Left hindlimb (tissue), 1 donor: ENCODE results near the gene CDKN2AIPNL.
"Not testable (repeated sequence)": the region's sequence is repeated elsewhere in the genome, so short reads cannot be mapped to it uniquely, and the experiment has no call there.

ENCODE experiments used
- DNase-seq: peaks from one replicate; pipeline ENCODE4 v3.0.0-alpha.2; 2018

CDKN2AIPNL gene

DNA sequence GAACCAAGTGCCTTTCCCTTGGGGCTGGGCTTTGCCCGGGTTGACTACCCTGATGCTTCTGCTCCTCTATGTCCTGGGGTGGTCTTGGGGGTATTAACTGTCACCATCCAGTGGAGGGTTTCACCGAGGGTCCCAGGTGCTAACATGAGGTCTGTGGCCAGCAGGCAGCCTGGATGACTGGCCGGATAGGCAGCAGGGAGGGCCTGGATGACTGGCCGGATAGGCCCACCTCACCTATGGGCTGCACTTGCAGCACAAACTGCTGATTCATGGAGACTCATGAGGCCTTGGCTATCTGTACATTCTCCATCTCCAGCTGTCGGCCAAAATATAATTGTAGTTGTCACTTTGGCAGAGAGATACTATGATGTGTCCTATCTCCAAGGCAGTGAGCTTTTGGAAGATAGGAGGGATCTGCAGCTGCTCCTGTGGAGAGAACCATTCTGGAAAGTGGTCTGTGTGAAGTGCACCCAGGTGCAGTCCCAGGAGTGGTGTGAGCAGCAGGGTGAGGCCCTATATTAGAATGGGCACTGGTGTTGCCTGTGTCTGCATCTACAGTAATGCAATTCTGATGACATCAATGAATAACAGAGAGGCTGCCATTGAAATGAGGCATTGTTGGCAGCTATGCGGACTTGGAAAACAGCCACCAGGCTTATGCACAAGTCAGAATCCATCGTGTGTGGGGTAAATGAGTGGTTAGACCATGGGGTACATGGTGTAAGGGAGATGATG lies 26.3 kb upstream of the CDKN2AIPNL start:
- no peak for DNase-seq

DNA sequence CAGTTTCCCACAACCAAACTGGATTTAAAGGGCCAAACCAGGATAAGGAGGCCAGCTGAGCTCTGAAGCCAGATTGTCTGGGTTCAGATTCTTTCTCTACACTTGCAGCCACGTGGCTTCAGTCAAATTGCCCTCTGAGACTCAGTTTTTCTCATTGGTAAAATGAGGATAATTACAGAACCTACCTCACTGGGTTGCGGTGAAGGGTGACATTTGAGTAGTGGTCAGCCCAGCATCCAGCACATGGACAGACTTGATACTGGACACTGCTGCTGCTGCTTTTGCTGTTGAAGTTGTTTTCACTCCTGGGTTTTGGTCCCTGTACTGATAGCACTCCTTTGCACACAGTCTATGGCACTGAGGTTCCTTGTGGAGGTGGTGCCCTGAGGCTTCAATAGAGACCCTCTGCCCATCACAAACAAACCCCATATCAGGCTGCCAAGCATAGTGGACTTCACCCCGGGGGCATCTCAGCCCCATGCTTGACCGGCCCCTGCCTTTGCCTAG lies 25.7 kb upstream of the CDKN2AIPNL start:
- no peak for DNase-seq

DNA sequence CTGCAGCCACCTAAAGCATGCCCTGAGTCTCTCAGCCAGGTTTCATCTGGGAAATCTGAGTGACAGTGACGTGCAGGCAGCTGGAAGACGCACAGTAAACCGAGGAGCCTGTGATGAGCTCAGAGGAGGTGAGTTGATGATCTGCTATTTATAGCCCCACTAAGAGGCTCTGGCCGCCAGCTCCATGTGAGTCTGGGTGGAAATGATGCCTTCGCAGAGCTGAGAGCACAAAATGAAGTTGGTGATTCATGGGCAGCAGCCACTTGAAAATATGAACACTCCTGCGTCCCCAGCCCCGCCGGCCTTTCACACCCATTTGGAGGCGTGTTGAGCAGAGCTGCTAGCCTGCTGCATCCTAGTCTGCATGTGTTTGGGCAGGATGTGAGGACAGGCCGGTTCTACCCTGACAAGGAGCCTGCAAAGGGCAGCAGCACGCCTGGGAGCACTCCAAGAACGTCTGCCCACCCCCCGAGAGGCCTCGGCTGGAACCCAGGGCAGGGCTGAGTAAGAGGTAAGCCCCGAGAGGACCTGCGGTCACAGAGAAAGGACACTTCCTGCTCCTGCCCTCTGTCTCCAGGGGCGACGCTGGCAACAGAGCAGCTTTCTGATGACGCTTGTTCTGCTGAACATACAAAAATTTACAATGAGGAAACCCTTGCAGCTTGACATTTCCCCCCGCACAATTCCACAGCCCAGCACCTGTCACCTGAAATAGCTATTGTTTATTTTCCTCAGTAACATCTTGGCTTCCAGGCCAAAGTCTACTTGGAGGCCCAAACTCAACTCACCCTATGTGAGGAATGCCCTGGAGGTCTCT lies 25.1 kb upstream of the CDKN2AIPNL start:
- DNase-seq, result peak; percentile 70

DNA sequence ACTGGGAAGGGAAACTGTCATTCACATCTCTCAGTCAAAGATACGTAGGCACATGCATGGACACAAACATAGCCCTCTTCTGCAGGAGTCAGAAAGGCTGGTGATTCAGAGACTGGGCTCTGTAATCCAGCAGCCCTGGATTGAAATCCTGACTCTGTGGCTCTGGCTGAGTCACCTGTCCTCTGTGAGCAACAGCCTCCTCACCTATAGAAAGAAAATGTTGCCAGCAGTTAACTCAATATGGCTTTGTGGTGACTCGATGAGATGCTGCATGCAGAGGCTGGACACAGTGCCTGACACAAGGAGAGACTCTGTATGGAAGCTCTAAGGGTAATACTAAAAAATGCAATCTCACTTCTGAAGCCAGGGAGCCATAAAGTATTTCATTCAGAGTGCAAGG lies 23.9 kb upstream of the CDKN2AIPNL start:
- DNase-seq, result no peak

DNA sequence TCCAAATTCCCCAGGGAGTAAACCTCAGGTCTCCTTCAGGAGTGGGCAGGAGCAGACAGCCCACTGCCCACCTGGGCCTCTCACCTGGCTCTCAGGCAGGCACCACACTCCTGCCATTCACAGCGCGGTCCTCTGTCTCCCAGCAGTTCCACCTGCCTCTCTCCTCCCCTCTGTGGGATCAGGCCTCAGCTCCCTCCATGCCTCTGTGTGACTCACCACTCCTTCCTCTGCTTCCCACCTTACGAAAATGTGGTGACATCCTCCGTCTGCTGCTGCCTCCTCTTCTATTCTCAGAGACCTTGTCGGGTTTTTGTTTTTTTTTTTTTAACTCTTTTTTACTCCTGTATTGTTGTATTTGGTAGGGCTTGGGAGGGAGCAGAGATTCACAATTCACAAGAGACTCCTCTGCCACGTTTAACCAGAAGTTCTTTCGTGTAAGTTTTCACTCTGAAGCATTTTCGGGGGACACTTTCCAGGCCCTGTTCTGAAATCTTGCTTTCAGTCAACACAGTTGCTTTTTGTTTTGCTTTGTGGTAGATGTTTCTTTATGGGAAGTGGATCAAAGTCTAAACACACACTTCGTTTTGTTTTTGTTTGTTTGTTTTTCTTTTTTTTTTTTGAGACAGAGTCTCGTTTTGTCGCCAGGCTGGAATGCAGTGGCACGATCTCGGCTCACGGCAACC lies 21.1 kb upstream of the CDKN2AIPNL start:
- DNase-seq, result no peak

DNA sequence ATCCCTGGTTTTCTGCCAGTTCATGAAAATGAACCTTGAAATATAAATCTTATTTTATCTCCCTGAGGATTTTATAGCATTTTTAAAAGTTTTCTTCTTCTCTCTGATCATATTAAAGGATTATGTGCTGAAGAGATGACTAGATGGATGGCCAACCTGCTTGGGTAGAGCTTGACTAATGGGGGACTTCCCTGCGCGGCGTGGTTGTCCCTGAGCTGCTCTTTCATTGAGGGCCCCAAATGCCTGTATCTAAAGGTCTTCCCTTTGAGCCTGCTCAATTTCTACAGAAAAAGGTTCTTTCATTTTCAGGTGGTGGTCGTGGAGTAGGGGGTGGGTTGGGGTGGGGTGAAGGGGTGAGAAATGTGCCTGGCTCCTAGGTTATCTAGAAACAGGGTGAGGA lies 20.5 kb upstream of the CDKN2AIPNL start:
- DNase-seq, result no peak

DNA sequence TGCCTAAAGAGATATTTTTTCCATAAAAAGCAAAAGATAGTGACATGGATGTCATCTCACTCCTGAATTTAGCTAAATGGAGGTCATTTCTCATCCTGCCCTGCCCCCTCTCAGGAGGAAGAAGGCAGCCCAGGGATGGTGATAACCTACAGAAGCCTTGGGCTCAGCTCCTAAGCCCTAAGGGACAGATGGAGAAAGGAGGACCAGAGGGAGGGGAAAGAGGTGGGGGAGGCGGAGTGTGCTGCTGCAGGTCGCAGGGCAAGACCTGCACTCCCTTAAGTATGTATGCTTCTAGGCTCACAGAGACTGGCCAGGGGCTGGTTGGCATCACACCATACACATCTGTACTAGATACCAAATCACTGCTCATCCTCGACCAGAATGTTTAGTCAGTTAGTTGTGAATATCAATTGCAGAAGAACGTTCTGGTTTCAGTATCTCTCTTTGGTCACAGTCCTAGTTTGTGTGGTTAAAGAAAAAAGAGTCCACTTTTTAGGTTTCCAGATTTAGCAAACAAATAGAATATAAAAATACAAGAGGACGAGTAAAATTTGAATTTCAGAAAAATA lies 18.4 kb upstream of the CDKN2AIPNL start:
- no peak for DNase-seq

DNA sequence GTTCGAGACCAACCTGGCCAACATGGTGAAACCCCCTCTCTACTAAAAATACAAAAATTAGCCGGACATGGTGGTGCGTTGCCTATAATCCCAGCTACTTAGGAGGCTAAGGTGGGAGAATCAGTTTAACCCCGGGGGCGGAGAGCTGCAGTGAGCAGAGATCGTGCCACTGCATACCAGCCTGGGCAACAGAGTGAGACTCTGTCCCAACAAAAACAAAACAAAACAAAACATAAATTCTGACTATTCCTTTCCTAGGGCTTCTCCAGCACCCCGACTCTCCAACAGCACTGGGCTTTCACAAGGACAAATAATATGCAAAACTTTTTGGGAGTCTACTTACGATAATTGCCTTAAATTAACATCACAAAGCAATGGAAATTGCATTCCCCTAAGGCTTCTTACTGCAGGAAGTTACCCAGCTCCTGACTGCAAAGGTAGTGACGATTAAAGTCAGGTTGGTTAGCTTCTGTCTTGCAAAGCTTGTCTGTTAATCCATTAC lies 15.9 kb upstream of the CDKN2AIPNL start:
- DNase-seq, result no peak

DNA sequence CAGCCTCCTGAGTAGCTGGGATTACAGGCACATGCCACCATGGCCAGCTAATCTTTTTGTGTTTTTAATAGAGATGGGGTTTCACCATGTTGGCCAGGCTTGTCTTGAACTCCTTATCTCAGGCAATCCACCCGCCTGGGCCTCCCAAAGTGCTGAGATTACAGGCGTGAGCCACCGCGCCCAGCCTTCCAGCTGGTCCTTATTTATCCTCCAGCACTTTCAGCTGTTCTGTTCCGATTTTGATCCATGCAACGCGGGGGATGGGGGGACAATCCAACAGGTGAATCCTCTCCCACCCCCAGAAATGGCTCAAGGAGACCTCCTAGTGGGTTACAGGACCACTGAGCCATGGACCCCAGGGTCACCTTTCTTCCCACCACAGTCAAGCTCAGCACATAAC lies 14.7 kb upstream of the CDKN2AIPNL start:
- DNase-seq, result no peak

DNA sequence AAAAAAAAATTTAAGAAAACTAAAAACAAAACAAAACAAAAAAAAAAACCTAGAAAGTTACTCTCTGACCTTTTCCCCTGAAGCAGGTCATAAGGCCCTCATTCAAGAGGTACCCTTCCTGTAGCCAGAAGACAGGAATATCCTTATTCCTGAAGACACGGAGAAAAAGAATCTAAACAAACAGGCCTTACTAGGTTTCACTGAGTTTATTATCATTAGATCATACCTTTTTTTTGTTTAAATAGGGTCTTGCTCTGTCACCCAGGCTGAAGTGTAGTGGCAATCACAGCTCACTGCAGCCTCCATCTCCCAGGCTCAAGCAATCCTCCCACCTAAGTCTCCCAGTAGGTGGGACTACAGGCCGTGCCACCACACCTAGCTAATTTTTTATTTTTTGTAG lies 11.7 kb upstream of the CDKN2AIPNL start:
- DNase-seq, result no peak

DNA sequence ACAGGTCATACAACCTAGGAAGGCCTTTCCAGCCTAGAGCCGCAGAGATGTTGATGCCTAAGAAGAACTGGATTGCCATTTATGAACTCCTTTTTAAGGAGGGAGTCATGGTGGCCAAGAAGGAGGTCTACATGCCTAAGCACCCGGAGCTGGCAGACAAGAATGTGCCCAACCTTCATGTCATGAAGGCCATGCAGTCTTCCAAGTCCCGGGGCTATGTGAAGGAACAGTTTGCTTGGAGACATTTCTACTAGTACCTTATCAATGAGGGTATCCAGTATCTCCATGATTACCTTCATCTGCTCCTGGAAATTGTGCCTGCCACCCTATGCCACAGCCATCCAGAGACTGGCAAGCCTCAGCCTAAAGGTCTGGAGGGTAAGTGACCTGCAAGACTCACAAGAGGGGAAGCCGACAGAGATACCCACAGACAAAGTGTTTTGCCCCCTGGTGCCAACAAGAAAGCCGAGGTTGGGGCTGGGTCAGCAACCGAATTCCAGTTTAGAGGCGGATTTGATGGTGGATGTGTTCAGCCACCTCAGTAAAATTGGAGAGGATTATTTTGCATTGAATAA lies 11.2 kb upstream of the CDKN2AIPNL start:
- no peak for DNase-seq

DNA sequence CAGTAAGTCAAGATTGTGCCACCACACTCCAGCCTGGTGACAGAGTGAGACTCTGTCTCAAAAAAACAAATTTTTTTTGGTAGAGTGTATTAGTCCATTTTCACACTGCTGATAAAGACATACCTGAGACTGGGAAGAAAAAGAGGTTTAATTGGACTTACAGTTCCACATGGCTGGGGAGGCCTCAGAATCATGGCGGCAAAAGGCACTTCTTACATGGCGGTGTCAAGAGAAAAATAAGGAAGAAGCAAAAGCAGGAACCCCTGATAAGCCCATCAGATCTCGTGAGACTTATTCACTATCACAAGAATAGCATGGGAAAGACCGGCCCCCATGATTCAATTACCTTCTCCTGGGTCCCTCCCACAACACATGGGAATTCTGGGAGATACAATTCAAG lies 9.4 kb upstream of the CDKN2AIPNL start:
- not testable (repeated sequence) for DNase-seq

DNA sequence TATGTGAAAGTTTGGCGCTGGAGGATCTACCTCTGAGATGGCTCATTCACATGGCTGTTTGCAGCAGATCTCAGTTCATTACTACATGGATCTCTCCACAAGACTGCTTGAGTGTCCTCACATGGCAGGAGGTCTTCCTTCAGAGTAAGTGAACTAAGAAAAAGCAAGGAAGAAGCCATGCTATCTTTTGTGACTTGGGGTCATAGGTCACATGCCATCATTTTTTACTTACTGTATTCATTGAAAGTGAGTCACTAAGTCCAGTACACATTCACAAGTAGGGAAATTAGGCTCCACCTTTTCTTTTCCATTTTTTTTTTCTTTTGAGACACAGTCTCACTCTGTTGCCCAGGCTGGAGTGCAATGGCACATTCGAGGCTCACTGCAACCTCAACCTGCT lies 8.7 kb upstream of the CDKN2AIPNL start:
- no peak for DNase-seq

DNA sequence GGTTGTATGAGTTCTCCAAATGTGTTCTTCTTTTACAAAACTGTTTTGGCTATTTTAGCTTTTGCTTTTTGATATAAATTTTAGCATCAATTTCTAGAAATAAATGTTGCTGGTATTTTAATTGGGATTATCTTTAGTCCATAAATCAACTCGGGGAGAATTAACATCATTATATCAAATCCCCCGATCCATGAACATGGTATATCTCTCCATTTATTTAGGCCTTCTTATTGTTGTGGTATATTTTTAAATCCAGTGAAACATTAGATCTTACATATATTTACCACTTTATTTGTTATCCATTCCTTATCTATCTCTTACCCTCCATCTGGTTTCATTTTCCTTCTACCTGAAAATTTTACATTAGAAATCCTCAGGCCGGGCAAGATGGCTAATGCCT lies 7.3 kb upstream of the CDKN2AIPNL start:
- DNase-seq, result no peak

DNA sequence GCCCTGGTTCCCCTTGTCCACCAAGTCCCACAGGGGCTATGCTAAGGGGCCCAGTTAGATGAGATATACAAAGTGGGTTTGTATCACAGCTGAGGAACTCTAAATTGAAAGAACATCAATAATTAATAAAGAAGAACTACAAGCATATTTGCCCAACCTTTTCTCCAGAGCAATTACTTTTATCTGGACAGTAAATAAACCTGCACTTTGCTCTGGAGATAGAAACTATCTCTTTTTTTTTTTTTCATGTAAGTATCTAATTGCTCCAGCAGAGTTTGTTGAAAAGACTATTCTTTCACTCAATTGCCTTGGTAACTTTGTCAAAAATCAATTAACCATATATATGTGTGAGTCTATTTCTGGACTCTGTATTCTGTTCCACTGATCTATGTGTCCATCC lies 6.0 kb upstream of the CDKN2AIPNL start:
- DNase-seq, result no peak

DNA sequence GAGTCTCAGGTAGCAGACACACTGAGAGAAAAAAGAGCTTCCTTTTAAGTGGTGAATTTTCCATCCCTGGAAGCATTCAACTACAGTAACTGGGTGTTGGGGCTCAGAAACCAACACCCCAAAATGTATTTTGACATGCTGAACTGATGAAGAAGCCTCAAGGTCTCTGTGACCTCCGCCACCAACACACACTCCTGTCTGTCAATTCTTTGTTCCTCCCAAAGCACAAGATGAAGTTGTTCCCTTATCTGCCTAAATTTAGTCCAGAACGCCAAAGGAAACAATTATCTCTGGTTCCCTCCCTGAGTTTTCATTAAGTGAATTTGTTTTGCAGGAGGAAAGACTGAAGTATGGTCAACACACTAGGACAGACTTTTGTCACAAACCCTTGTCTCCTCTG lies 1.4 kb upstream of the CDKN2AIPNL start:
- no peak for DNase-seq

DNA sequence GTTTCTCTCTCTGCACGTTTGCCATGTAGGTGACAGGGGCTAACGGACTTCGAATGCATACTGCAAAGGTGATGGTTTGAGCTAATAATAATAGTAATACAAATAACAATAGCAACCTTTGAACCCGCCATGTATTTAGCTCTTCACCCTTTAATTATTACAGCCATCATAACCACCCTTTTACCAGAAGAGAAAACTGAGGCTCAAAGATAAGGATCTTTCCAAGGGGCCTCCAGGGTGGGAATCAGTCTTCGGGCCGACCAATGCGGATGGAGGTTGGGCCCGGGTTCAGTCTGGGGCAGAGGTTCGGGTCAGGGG lies 494 bp downstream of the CDKN2AIPNL start:
- DNase-seq, result no peak

DNA sequence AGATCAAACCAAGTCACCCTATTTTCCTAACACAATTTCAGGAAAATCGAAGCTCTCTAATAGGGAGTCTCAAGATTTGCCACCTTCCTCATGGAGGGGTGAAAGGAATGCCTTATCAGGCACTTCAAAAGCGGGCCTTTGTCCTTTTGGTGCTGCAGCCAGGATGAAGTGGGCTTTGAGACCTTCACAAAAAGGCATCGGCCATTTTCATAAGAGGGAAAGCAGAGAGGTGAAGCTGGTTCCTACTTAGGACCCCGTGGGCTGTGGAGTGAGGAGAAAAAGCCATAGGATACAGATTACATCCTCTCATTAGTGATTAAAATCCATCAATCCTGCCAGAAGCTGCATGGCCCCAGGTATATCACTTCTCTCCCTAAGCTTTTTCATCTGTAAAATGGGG lies 859 bp downstream of the CDKN2AIPNL start:
- DNase-seq, result no peak

DNA sequence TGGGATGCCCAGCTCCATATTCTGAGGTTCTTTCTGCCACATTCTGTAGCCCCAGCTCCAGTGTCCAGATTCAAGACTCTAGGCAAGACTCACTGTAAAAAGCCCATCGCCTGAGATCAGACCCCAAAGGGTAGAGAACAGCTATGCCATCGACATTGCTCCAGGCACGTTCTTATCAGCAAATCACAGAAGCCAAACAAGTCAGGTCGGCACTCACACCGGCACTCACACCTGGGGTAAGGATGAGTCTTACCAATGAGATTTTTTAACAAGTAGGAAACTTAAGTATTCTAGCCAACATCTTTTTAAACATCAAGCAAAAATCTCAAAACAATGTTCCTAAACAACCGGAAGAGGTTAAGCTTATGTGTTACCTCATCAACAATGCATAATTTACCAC lies 2.4 kb downstream of the CDKN2AIPNL start:
- no peak for DNase-seq

DNA sequence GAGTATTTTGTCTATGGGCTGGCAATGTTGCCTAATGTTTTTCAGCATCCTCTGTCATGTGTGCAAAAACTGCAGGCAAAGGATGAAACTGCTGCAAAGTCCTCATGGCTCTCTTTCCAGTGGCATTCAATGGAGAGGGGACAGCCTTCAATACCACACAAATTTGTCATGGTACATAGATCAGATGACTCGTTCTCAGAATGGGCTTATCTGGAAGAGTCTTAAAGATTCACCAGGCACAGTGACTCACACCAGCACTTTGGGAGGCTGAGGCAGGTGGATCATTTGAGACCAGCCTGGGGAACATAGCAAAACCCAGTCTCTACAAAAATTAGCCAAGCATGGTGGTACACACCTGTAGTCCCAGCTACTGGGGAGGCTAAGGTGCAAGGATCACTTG lies 5.3 kb downstream of the CDKN2AIPNL start:
- DNase-seq, result no peak

DNA sequence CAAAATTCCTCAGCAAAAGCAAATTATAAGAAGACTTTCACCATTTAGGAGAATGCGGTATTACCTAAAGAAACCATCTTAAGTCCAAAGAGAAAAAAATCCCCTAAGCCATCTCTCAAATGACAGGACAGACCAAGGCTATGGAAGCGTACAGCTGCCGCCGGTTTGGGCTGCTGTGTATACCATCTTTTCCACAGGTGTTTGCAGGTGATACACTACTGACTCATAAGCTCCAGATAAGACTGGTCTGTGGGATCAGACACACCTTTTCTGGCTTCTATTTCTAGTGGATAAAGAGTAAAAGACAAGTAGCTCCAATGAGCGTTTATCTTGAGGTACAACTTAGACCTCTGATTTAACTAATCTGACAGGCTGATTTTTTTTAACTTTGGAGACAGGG lies 7.7 kb downstream of the CDKN2AIPNL start:
- no peak for DNase-seq

DNA sequence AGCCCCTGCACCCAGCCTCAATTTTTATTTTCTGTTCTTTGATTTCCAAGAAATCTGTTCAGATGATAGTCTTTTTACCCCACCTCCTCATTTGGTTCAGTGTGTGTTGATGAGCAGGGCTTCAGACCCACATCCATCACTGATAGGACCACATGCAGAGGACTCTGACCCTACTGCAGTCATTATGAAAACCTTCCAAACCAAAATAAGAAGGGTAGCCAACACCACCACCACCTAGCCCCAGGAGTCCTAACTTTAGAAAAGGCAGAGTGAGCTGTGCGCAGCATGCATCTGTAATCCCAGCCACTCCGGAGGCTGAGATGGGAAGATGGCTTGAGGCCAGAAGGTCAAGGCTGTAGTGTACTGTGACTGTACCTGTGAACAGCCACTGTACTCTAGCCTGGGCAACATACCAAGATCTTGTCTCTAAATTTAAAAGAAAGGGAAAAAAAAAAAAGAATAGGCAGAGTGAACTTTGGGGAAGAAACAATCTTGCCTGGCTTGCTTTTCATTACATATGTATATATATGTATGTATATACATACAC lies 13.0 kb downstream of the CDKN2AIPNL start:
- DNase-seq, result no peak

DNA sequence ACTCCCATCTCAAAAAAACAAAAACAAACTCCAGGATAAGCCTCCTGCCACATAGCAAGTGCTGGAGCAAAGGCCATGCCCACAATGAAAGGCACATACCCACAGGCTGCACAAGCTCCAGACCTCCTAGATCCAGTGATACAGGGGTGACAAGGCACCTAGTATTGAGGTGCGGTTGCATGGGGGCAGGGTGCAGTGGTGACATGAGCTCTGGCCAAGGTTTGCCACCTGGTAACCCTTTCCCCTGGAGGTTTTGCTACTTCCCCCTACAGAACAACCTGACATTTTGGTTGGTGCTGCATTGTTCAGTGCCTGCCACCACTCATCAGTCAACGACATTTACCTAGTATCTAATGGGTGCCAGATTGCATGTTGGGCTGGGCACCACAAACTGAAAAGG lies 14.5 kb downstream of the CDKN2AIPNL start:
- no peak for DNase-seq
